Amniotic stem cell (primary cell): Measurements from ENCODE around the gene SMYD3.
"Not testable (repeated sequence)": the region's sequence is repeated elsewhere in the genome, so short reads cannot be mapped to it uniquely, and the experiment has no call there.

Experiments used
- DNase-seq: peaks from one replicate; lab custom pipeline; 2025; lab: John Stamatoyannopoulos, UW

The SMYD3 gene

DNA sequence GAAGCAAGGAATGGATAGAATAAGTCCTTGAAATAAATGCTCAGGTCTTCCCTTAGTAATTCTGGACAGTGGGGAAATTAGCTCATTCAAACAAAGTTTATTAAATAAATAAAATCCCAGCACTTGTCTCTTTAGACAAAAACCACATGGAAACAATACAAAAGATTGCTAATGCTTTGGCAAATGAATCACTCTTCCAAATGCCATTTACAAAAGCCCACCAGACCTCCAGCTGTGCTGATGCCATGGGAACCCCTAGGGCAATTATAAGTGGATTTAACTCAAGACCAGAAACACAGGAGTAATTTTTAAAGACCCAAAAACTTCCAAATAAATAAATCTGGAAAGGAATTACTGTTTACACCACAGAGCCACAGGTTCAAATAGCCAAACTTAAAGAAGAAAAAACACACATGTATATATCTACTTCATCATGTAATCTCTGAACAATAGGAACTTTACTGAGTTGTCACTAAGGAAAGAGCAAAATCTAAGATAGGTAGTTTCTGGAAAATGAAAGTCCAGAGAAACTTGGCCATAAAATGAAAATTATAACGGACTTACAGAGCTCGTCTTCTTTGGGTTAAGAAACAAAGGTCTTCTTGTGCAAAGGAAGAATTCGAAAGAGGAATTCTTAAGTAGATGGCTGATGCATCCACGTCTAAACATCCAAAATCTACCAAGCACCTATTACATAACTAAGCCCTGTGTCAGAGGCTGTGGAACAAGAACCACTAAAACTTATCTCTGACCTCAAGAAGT lies 399.4 kb downstream of the SMYD3 start:
- DNase-seq, result no peak

GRCh38 chr1:246106342-246106763 lies 400.7 kb downstream of the SMYD3 start:
- no peak for DNase-seq

DNA sequence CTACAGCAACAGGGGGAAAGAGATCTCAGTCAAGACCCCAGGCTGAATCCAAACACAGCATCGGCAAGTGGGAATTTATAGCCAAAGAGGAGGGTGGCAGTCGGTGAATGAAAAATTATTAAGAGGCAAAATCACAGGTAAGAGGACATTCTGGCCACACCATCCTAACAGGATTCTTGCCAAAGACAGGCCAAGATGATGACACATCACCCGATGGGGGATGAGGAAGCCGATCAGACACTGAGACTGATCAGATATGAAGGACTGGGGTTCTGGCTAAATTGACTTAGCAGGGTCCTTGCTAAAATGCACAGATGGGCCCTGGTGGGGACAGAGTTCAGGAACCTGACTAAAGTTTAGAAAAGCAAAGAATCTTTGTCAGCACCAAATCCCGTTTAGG lies 402.2 kb downstream of the SMYD3 start:
- no peak for DNase-seq

GRCh38 chr1:246099570-246099969 lies 407.5 kb downstream of the SMYD3 start:
- DNase-seq, result no peak

DNA sequence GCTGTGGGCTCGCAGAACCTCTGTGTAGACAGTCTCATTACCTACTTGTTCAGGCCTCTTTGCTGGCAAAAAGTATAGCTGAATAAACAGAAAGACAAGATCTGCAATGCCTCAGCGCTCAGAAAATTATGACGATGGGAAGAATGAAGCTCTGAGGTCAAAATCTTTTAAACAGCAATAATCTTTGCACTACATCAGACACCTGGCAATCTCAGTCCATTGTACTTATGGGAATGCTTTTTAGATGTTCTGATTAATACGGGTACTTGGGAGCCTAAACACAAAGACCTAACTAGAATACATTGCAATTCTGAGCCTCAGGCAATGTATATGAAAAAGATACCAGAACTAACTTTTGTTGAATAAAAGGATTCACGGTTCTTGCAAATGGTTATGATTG lies 410.7 kb downstream of the SMYD3 start:
- DNase-seq, result no peak

- no peak for DNase-seq
Measured at GRCh38 chr1:246095443-246095842, 411.6 kb downstream of the SMYD3 start.

- DNase-seq, result no peak
Measured at GRCh38 chr1:246093230-246093629, 413.8 kb downstream of the SMYD3 start.

GRCh38 chr1:246092136-246092535 lies 414.9 kb downstream of the SMYD3 start:
- no peak for DNase-seq

GRCh38 chr1:246091477-246091876 lies 415.6 kb downstream of the SMYD3 start:
- DNase-seq, result no peak

DNA sequence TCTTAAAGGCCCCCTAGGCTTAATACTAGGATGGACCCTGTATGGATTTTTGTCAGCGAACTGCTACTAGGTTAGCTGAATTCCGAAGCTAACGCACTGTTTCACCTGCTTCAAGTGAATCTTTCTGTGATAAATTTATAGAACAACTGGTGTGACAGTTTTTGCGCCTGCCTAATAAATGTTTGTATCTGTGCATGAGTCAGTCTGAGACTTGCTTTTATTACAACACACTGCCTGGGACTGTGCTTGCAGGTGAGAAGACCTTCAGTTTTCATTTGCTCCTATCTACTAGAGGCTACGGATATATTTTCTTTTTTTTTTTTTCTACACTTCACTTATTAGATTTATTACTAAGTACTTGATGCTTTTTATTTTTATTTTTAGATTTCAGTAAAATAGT lies 420.9 kb downstream of the SMYD3 start:
- no peak for DNase-seq

GRCh38 chr1:246083416-246083815 lies 423.7 kb downstream of the SMYD3 start:
- DNase-seq, result no peak

DNA sequence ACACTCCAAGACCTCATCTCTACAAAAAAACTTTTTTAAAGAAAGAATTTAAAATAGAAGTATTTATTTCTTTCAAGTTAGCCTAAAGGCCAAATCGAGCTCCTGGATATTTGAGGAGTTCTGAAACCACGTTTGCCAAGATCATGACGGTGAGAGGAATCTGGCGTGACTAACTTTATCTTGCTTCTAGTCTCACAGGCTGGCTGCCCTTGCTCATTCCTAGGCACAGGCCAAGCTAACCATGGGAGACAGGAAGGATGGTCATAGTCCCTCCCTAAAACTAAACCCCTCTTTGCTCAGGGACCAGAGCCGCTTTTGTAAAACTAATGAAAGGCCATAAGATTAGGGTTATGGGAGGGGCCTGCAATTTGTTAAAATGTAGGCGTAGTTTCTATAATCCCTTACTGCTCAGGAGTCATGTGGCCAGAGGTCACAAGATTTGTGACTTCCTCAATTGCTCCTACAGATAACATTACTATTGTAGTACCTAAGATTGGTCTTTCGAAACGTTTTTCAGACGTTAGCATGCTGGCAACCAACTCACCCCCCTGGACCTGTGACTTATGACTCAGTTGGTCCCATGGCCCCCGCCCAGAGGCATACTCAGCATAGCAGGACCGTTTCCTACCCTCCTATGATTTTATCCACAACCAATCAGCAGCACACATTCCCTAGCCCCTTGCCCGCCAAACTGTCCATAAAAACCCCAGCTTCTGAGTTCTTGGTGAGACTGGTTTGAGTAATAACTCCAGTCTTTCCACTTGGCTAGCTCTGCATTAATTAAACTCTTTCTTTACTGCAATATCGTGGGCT lies 425.0 kb downstream of the SMYD3 start:
- no peak for DNase-seq

DNA sequence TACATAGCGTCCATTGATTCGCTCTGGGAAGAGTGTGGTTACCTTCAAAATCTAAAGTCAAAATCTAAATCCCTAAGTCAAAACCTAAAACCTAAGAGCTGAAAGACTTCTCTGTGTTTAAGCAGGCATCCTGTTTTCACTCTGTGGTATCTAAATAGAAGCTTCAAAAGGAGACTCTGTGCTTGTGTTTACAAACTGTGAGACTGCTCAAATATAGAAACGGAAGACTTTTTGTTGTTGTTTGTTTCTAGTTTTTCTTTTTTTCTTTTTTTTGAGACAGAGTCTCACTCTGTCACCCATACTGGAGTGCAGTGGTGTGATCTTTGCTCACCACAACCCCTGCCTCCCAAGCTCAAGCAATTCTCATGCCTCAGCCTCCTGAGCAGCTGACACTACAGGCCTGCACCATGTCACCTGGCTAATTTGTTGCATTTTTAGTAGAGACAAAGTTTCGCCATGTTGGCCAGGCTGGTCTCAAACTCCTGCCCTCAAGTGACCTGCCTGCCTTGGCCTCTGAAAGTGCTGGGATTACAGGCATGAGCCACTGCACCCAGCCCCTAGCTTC lies 425.9 kb downstream of the SMYD3 start:
- no peak for DNase-seq

DNA sequence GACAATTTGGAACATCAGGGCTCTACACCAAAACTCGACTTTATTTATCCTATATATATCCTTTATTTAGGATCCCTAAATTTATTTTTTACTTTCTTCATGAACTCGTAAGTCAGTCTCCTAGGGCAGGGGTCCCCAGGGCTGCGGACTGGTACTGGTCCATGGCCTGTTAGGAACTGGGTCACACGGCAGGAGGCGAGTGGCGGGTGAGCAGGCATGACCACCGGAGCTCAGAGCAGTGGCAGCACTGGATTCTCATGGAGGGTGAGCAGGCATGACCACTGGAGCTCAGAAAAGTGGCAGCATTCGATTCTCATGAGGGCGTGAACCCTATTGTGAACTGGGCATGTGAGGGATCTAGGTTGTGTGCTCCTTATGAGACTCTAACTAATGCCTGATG lies 427.0 kb downstream of the SMYD3 start:
- no peak for DNase-seq

GRCh38 chr1:246078888-246079252 lies 428.2 kb downstream of the SMYD3 start:
- no peak for DNase-seq

- no peak for DNase-seq
Measured at GRCh38 chr1:246078126-246078887, 428.8 kb downstream of the SMYD3 start.

GRCh38 chr1:246077476-246077875 lies 429.6 kb downstream of the SMYD3 start:
- no peak for DNase-seq

- DNase-seq, result no peak
Measured at GRCh38 chr1:246074421-246074820, 432.7 kb downstream of the SMYD3 start.

GRCh38 chr1:246072456-246072955 lies 434.6 kb downstream of the SMYD3 start:
- no peak for DNase-seq

DNA sequence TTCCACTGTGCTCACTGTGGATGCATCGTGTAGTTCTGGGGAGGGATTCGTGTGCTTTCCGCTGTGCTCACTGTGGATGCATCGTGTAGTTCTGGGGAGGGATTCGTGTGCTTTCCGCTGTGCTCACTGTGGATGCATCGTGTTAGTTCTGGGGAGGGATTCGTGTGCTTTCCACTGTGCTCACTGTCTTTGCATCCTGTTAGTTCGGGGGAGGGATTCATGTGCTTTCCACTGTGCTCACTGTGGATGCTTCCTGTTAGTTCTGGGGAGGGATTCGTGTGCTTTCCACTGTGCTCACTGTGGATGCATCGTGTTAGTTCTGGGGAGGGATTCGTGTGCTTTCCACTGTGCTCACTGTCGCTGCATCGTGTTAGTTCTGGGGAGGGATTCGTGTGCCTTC lies 435.1 kb downstream of the SMYD3 start:
- not testable (repeated sequence) for DNase-seq

DNA sequence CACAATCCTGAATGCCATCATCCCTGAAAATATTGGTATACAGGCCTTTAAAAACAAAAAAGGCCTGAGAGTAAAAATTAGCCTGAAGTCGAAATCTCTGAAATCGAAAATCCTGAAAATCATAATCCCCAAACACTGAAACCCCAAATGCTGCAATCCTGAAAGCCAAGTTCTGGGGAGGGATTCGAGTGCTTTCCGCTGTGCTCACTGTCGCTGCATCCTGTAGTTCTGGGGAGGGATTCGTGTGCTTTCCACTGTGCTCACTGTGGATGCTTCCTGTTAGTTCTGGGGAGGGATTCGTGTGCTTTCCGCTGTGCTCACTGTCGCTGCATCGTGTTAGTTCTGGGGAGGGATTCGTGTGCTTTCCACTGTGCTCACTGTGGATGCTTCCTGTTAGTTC lies 435.5 kb downstream of the SMYD3 start:
- not testable (repeated sequence) for DNase-seq

GRCh38 chr1:246069581-246069980 lies 437.5 kb downstream of the SMYD3 start:
- DNase-seq, result no peak
